Measurements from ENCODE around the gene TAL2.

The TAL2 gene

DNA sequence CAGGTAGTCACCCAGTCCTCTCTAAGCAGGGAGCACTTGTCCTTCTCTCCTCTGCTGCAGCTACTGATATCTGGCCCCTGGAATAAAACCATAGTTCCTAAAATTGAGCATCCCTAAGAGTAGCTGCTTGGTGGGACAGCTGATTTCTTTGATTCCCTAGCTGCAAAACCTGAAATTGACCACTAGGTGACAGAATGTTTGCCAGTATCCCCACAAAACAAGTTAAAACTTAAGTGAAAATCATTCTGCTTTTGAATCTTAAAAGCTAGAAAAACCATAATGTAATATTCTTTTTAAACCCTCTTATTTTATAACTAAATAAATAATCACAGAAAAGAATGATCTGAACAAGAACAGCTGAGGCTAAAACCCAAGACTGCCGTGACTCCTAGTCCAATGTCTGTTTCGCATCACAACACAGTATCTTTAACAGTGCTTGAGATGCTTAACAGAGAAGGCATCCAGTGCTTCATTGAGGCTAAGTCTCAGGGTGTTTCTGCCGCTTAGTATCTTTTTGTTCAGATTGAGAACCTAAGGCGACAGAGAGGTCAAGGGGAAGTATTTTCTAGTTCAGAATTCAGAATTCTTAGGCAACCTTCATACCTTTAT is 24.4 kb upstream of the TAL2 start:
- peak; percentile 42 for DNase-seq (ENCODE audit: low read depth)
- TF ChIP-seq, protein P1, sequence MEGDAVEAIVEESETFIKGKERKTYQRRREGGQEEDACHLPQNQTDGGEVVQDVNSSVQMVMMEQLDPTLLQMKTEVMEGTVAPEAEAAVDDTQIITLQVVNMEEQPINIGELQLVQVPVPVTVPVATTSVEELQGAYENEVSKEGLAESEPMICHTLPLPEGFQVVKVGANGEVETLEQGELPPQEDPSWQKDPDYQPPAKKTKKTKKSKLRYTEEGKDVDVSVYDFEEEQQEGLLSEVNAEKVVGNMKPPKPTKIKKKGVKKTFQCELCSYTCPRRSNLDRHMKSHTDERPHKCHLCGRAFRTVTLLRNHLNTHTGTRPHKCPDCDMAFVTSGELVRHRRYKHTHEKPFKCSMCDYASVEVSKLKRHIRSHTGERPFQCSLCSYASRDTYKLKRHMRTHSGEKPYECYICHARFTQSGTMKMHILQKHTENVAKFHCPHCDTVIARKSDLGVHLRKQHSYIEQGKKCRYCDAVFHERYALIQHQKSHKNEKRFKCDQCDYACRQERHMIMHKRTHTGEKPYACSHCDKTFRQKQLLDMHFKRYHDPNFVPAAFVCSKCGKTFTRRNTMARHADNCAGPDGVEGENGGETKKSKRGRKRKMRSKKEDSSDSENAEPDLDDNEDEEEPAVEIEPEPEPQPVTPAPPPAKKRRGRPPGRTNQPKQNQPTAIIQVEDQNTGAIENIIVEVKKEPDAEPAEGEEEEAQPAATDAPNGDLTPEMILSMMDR (conservative IDR thresholded peaks at IDR 0.05; ENCODE audit: low read depth, low read length) = peak; percentile 67
- no peak overlapping the region for H3K4me3 ChIP-seq (ENCODE audit: low read depth, low read length)

DNA sequence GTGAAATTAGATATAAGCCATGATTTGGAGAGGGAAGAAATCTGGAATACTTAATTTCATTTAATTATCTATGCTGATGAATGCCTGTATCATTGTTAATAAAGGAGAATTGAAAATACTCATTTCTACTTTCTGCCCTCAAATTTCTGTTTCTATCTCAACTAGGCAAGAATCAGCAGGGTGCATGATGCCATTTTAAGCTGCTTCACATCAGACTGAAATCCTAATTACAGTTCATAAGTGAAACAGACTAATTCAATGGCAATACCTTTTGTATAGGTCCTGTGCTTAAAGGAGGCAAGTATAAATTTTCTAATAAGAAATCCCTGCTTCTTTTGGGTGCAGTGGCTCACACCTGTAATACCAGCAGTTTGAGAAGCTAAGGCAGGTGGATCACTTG is 22.3 kb upstream of the TAL2 start:
- no peak overlapping the region for H3K4me3 ChIP-seq (ENCODE audit: low read depth, low read length)
- TF ChIP-seq, protein P1 (conservative IDR thresholded peaks at IDR 0.05; ENCODE audit: low read depth, low read length) = no peak
- DNase-seq (ENCODE audit: low read depth) = no peak

DNA sequence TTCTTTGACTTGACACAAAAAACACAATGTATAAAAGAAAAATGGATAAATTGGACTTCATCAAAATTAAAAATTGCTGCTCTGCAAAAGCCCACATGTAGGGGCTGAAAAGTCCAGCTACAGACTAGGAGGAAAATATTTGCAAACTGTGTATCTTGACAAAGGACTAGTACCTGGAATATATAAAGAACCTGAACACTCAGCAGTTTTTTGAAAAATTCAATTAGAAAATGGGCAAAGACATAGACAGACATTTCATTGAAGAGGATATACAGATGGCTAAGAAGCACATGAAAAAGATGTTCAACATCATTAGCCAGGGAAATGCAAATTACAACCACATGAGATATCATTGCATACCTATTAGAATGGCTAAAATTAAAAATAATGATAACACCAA is 18.5 kb upstream of the TAL2 start:
- no peak for DNase-seq (ENCODE audit: low read depth)
- H3K4me3 ChIP-seq (ENCODE audit: low read depth, low read length) = no peak overlapping the region
- TF ChIP-seq, protein P1 (conservative IDR thresholded peaks at IDR 0.05; ENCODE audit: low read depth, low read length) = no peak

DNA sequence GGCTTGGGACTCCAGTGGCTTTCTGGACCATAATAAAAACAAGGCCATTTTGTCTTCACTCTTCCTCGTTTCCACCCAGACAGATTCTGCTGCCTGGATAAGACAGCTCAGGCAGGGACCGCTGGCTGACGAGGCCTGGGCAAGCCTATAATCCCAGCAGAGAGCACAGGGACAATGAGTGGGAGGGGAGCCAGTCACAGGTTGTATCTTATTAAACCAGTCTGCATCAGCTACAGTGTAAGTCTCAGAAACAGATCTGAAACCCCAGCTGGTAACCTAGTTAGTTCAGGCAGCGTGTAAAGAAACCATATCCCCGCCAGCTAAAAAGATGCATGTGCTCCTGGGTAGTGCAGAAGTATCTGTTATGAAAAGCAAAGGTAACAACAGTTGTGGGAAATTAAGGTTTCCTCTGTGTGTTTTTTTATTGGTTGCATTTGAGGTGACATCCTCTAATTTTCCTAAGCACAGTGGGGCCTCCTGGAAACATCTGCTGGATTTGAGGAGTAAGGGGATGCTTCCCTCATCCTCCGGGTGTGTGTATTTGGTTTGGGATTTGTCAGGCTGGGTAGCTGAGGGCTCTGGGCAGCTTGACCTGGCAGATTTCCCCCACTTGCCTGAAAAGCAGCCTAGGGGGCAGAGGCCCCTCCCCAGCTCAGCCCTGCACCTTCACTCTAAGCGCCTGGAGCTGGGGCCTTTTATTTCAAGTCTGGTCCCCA is 15.2 kb upstream of the TAL2 start:
- H3K4me3 ChIP-seq (ENCODE audit: low read depth, low read length) = no peak overlapping the region
- no peak for DNase-seq (ENCODE audit: low read depth)
- TF ChIP-seq, protein P1 (conservative IDR thresholded peaks at IDR 0.05; ENCODE audit: low read depth, low read length) = no peak

DNA sequence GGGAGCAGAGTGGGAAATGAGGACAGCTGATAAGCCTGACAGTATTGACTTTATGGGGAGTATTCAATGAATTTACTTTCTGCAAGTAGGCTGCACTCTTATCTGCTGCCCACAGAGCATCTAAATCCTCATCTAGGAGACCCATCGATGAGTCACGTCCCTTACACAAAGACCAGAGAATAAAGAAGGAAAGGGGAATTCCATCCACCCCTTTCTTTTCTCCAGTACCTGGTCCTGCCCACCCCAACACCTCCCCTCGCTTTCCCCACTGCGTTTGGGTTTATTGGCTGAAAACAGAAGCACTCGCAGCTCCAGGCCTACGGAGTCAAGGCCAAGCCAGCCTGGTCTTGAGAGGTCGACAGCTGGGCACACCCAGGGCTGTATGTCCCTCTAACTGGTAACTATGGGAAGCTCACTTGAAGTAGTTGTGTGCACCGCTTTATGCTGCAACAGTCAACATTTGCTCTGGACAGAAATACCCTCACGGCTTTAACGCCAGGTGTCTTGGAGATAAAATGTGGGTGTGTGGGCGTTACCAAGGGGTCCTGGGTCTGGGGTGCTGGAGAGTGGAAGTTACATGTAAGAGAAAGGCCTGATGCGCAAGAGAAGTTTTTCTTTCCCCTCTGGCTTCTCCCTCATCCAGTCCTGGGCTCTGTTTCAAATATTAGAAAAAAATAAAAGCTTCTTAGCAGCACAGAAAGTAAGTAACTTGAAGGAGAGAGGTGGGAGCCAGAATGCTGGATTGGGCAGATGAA is 14.5 kb upstream of the TAL2 start:
- H3K4me3 ChIP-seq (ENCODE audit: low read depth, low read length) = no peak overlapping the region
- DNase-seq (ENCODE audit: low read depth) = no peak
- TF ChIP-seq, protein P1 (conservative IDR thresholded peaks at IDR 0.05; ENCODE audit: low read depth, low read length) = no peak

DNA sequence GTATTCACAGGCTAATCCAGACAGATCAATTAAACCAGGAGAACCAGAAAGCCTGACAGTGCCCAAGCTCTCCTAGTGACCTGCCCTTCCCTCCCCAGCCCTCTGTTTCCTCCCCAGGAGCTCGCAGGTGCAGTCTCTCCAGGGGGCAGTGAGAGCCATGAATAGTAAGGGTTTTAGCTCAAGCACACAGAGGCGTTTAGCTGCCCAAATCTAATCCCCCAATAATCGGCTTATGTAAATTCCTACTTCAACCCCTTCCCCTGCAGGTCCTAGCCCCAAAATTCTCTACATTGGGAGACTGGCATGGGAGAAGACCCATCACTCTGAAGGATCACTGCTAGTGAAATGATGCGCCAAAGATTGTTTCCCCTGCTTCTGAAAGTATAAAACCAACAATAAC is 10.5 kb upstream of the TAL2 start:
- TF ChIP-seq, protein P1 (conservative IDR thresholded peaks at IDR 0.05; ENCODE audit: low read depth, low read length) = no peak
- DNase-seq (ENCODE audit: low read depth) = no peak

More for the DNA sequence above, 10.5 kb upstream of the TAL2 start:
- H3K4me3 ChIP-seq (ENCODE audit: low read depth, low read length) = no peak overlapping the region

Measured in choroid plexus epithelial cell (primary cell).